H1 (cell line): Measurements from ENCODE around the gene C22orf23. TPM values are rescaled to one million over a fixed set of nuclear protein-coding genes. Genes with fewer than 3 reads are reported as not detected.
"Not testable (repeated sequence)": the region's sequence is repeated elsewhere in the genome, so short reads cannot be mapped to it uniquely, and the experiment has no call there.

ENCODE experiments used
- CTCF ChIA-PET: fragments of 300-600 bp; sonication (Branson Sonifier 250); formaldehyde crosslinking; loops from one replicate; lab custom pipeline; 2021; ENCODE audit not compliant: partially characterized antibody; lab: Charles Lee
- POLR2A ChIA-PET: fragments of 300-600 bp; sonication (Branson Sonifier 250); formaldehyde crosslinking; loops from one replicate; lab custom pipeline; 2021; ENCODE audit warnings: inconsistent platforms; ENCODE audit not compliant: partially characterized antibody; lab: Charles Lee
- DNase-seq, 2 experiments: peaks; one replicate each; pipeline versions ENCODE4 v3.0.0 to v3.0.0-alpha.2; 2010 to 2022; ENCODE audit warnings: low spot score in 2 of 2, low read depth in 1 of 2, mixed read lengths in 1 of 2
- FAIRE-seq: peaks from 2 replicates; lab custom pipeline; 2011; peaks lifted over from hg19 to GRCh38; lab: Jason Lieb, UNC
- H2AFZ ChIP-seq: 2 replicates; pipeline ENCODE4 v1.8.1; 2012; ENCODE audit warnings: low read length, inconsistent platforms
- H2AK5ac ChIP-seq: 2 replicates; pipeline ENCODE4 v1.6.1; 2013; ENCODE audit warnings: low read depth, low read length
- H2BK120ac ChIP-seq: replicated peaks from 2 replicates; pipeline ENCODE3; 2013; ENCODE audit warnings: low read depth, low read length, inconsistent platforms
- H2BK12ac ChIP-seq: 2 replicates; pipeline ENCODE4 v1.6.1; 2013; ENCODE audit warnings: low read depth, low read length
- H2BK15ac ChIP-seq: 2 replicates; pipeline ENCODE4 v1.6.1; 2013; ENCODE audit warnings: low read length
- H2BK20ac ChIP-seq: 2 replicates; pipeline ENCODE4 v1.6.1; 2013; ENCODE audit warnings: low read length
- H2BK5ac ChIP-seq: 2 replicates; pipeline ENCODE4 v1.6.1; 2013; ENCODE audit warnings: low read depth, low read length
- H3K14ac ChIP-seq: 2 replicates; pipeline ENCODE4 v1.6.1; 2013; ENCODE audit warnings: inconsistent platforms; ENCODE audit not compliant: insufficient read length
- H3K18ac ChIP-seq: 2 replicates; pipeline ENCODE4 v1.6.1; 2013; ENCODE audit warnings: low read length; ENCODE audit errors: extremely low read depth
- H3K23ac ChIP-seq: 2 replicates; pipeline ENCODE4 v1.6.1; 2013; ENCODE audit warnings: inconsistent platforms; ENCODE audit not compliant: insufficient read length
- H3K23me2 ChIP-seq: 2 replicates; pipeline ENCODE4 v1.6.1; 2013; ENCODE audit warnings: low read depth, low read length
- H3K27ac ChIP-seq: 2 replicates; pipeline ENCODE4 v1.6.1; 2011; ENCODE audit warnings: low read depth, low read length, inconsistent platforms
- H3K27me3 ChIP-seq, 4 experiments: replicated peaks in 1 of 4; 1 replicate in 1 of 4; 2 replicates in 3 of 4; pipeline versions ENCODE4 v1.6.1 to v1.8.1; 2011 to 2013; ENCODE audit warnings: low read length in 3 of 4, mild to moderate bottlenecking in 3 of 4, inconsistent platforms in 2 of 4, mixed read lengths in 2 of 4, moderate library complexity in 1 of 4; ENCODE audit not compliant: control insufficient read depth in 3 of 4, insufficient read depth in 3 of 4; ENCODE audit errors: extremely low read depth in 1 of 4
- H3K36me3 ChIP-seq, 4 experiments: 2 replicates each; pipeline versions ENCODE4 v1.6.1 to v1.8.1; 2011 to 2013; ENCODE audit warnings: mild to moderate bottlenecking in 4 of 4, low read length in 3 of 4, moderate library complexity in 2 of 4, control low read depth in 1 of 4, inconsistent platforms in 1 of 4; ENCODE audit not compliant: insufficient read depth in 4 of 4, control insufficient read depth in 2 of 4
- H3K4ac ChIP-seq: replicated peaks from 2 replicates; pipeline ENCODE3; 2013; ENCODE audit warnings: low read length, low read depth, mixed read lengths, inconsistent platforms; ENCODE audit not compliant: insufficient read length
- H3K4me1 ChIP-seq, 4 experiments: replicated peaks in 1 of 4; 1 replicate in 1 of 4; 2 replicates in 3 of 4; pipeline versions ENCODE4 v1.6.1 to v1.8.1; 2011 to 2013; ENCODE audit warnings: low read length in 3 of 4, inconsistent platforms in 2 of 4, mixed read lengths in 1 of 4; ENCODE audit not compliant: insufficient read depth in 4 of 4, control insufficient read depth in 3 of 4
- H3K4me2 ChIP-seq, 2 experiments: 2 replicates each; pipeline versions ENCODE4 v1.6.1 to v1.8.1; 2011 to 2013; ENCODE audit warnings: low read depth in 2 of 2, low read length in 2 of 2, control low read depth in 1 of 2, inconsistent platforms in 1 of 2, mild to moderate bottlenecking in 1 of 2; ENCODE audit not compliant: insufficient read depth in 1 of 2
- H3K4me3 ChIP-seq, 4 experiments: fragments of 200-600, 300-600 bp in 1 of 4; sonication (generic), shearing (Covaris generic), sonication (Bioruptor Twin) in 1 of 4; 2 replicates each; pipeline versions ENCODE4 v1.5.1 to v1.8.1; 2011 to 2016; ENCODE audit warnings: low read length in 4 of 4, low read depth in 3 of 4, control low read depth in 2 of 4, inconsistent platforms in 2 of 4, mild to moderate bottlenecking in 2 of 4, mixed read lengths in 1 of 4, moderate library complexity in 1 of 4; ENCODE audit not compliant: insufficient read depth in 2 of 4; ENCODE audit errors: extremely low read depth in 1 of 4
- H3K56ac ChIP-seq: replicated peaks from 2 replicates; pipeline ENCODE3; 2013; ENCODE audit warnings: low read depth, mild to moderate bottlenecking, mixed read lengths, low read length, inconsistent platforms; ENCODE audit not compliant: insufficient read length
- H3K79me1 ChIP-seq: 2 replicates; pipeline ENCODE4 v1.6.1; 2013; ENCODE audit warnings: low read depth, low read length, control low read depth
- H3K79me2 ChIP-seq, 2 experiments: 2 replicates each; pipeline versions ENCODE4 v1.6.1 to v1.8.1; 2012 to 2013; ENCODE audit warnings: low read length in 2 of 2, mild to moderate bottlenecking in 2 of 2, inconsistent platforms in 1 of 2; ENCODE audit not compliant: insufficient read depth in 2 of 2, control insufficient read depth in 1 of 2
- H3K9ac ChIP-seq, 4 experiments: replicated peaks in 1 of 4; 1 replicate in 1 of 4; 2 replicates in 3 of 4; pipeline versions ENCODE4 v1.6.1 to v1.8.1; 2011 to 2013; ENCODE audit warnings: low read depth in 3 of 4, low read length in 3 of 4, control low read depth in 2 of 4, mild to moderate bottlenecking in 2 of 4, moderate library complexity in 2 of 4, inconsistent platforms in 1 of 4; ENCODE audit errors: extremely low read depth in 1 of 4
- H3K9me3 ChIP-seq, 2 experiments: 2 replicates each; pipeline versions ENCODE4 v1.6.1 to v1.8.1; 2012 to 2013; ENCODE audit warnings: mild to moderate bottlenecking in 2 of 2, moderate library complexity in 2 of 2, control low read depth in 1 of 2, inconsistent platforms in 1 of 2, low read depth in 1 of 2, low read length in 1 of 2, mixed read lengths in 1 of 2; ENCODE audit not compliant: insufficient read depth in 2 of 2
- H4K20me1 ChIP-seq, 2 experiments: replicated peaks in 1 of 2; 2 replicates each; pipeline versions ENCODE3 to v1.8.1; 2011 to 2013; ENCODE audit warnings: inconsistent platforms in 2 of 2, low read length in 2 of 2, mild to moderate bottlenecking in 1 of 2; ENCODE audit not compliant: insufficient read depth in 2 of 2, control insufficient read depth in 1 of 2
- H4K5ac ChIP-seq: 2 replicates; pipeline ENCODE4 v1.6.1; 2013; ENCODE audit warnings: low read length, low read depth, mixed read lengths, inconsistent platforms; ENCODE audit not compliant: insufficient read length
- H4K8ac ChIP-seq: 2 replicates; pipeline ENCODE4 v1.8.0; 2013; ENCODE audit warnings: mild to moderate bottlenecking, moderate library complexity, low read length, inconsistent platforms; ENCODE audit not compliant: insufficient read depth; ENCODE audit errors: extremely low read depth
- H4K91ac ChIP-seq: replicated peaks from 2 replicates; pipeline ENCODE3; 2013; ENCODE audit warnings: low read length, mixed read lengths, inconsistent platforms; ENCODE audit not compliant: insufficient read length
- WGBS, 2 experiments: shearing (Covaris generic) in 1 of 2; methylation state at CpG; one replicate each; pipeline versions ENCODE4 v1.1.6 to v1.1.7; 2013 to 2015; ENCODE audit warnings: low lambda C conversion rate in 2 of 2, mixed read lengths in 2 of 2, inconsistent platforms in 1 of 2, low coverage in 1 of 2, missing lambda C conversion rate in 1 of 2; ENCODE audit not compliant: insufficient replicate concordance in 2 of 2, insufficient coverage in 1 of 2, insufficient read length in 1 of 2; ENCODE audit errors: extremely low coverage in 1 of 2, missing lambda C conversion rate in 1 of 2; 5-methylcytosine and 5-hydroxymethylcytosine counted together
- polyA plus RNA-seq, 7 experiments: library from polyadenylated mRNA; depleted of rRNA in 3 of 7; stranded (reverse) in 5 of 7; unstranded in 2 of 7; fragments of >200 nt in 5 of 7; fragments of 200-250 nt in 2 of 7; gene quantifications; 1 replicate in 5 of 7; 2 replicates in 1 of 7; 4 replicates in 1 of 7; pipeline versions ENCODE4 v1.2.1 to v1.2.3, GENCODE V29; 2011 to 2013; ENCODE audit warnings: missing spikeins in 2 of 7, mixed read lengths in 2 of 7
- total RNA-seq: library from RNA; stranded (reverse); fragmentation: NEBNext Ultra II Directional; extraction: Animal tissue kit (Norgen Biotek cat#: 25700); gene quantifications from 2 replicates; pipeline ENCODE4 v1.2.1, GENCODE V29; 2021

C22orf23 gene
- total and polyA plus RNA-seq, 2 of the 8 experiments (the other 6 are each of a cell fraction or from before 2014, with no cell fraction given): 0.50 to 0.54 TPM

DNA sequence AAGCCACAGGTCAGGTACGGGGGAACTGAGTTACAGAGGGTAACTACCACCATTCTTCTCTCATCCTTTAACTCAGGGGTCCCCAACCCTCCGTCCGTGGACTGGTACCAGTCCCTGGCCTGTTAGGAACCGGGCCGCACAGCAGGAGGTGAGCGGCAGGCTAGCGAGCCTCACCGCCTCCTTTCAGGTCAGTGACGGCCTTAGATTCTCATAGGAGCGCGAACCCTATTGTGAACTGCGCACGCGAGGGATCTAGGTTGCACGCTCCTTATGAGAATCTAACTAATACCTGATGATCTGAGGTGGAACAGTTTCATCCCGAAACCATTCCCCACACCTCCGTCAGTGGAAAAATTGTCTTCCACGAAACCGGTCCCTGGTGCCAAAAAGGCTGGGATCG is 772 bp downstream of the C22orf23 start:
- not testable (repeated sequence) for H4K8ac ChIP-seq, H2BK20ac ChIP-seq, H2BK120ac ChIP-seq, H4K5ac ChIP-seq, FAIRE-seq, H3K9me3 ChIP-seq, H3K14ac ChIP-seq, H2AK5ac ChIP-seq, H2BK12ac ChIP-seq, H3K4ac ChIP-seq, H3K23me2 ChIP-seq, H3K56ac ChIP-seq, H3K79me1 ChIP-seq, H3K23ac ChIP-seq, H3K27ac ChIP-seq, H3K18ac ChIP-seq, H2BK5ac ChIP-seq, DNase-seq, H3K9ac ChIP-seq, H4K91ac ChIP-seq, H3K27me3 ChIP-seq, H2BK15ac ChIP-seq, H4K20me1 ChIP-seq
- Histone ChIP-seq H3K36me3 (peaks cover 10 to 12% (median 11%) of the 10 kb centered on the region in 4 experiments), H3K4me2 (peak overlapping the region; percentile 84 to 94), H3K4me1 (peaks cover 0 to 10% (median 4%) of the 10 kb centered on the region in 4 experiments; a peak in 4 of 7 replicates), H3K79me2 (peaks cover 0 to 16% of the 10 kb centered on the region in 2 experiments; a peak in 2 of 4 replicates), H2AFZ (0 out of 2 replicates have a peak overlapping the region, but pooled peaks have one; percentile 79), H3K4me3 (peak overlapping the region; percentile 85 to 98 (median 94); a peak in 7 of 8 replicates)
- 46% methylated on average over 20 of the region's 20 CpGs; no CpG with 5 or more reads in 1 of the 2 experiments for WGBS, 2 experiments
- ChIA-PET POLR2A (interaction anchor here (0.6 to 1.5 kb wide), 6 partner anchors 13 to 46 kb away, joined by 3 to 5 read pairs (median 3); partner anchors contain the start of gene MICALL1), CTCF (interaction anchor here (0.8 to 7.9 kb wide), 8 partner anchors 11 to 729 kb away, joined by 3 to 48 read pairs (median 4); partner anchors contain the start of gene TOMM22)
